ENCODE measurements around the gene AQP12A.

- no peak for TF ChIP-seq TRIM25 (IDR thresholded peaks at IDR 0.05; ENCODE audit: borderline replicate concordance)
- TF ChIP-seq ZNF274 (IDR thresholded peaks at IDR 0.05; ENCODE audit: borderline replicate concordance, low read depth, low read length) = no peak
- no peak for TF ChIP-seq TRIM28 (IDR thresholded peaks at IDR 0.05)
- TF ChIP-seq REST (IDR thresholded peaks at IDR 0.05; ENCODE audit: borderline replicate concordance) = no peak
- TF ChIP-seq REST (CRISPR knock-in tag; IDR thresholded peaks at IDR 0.05; ENCODE audit: low read depth) = no peak
- TF ChIP-seq, protein P1, sequence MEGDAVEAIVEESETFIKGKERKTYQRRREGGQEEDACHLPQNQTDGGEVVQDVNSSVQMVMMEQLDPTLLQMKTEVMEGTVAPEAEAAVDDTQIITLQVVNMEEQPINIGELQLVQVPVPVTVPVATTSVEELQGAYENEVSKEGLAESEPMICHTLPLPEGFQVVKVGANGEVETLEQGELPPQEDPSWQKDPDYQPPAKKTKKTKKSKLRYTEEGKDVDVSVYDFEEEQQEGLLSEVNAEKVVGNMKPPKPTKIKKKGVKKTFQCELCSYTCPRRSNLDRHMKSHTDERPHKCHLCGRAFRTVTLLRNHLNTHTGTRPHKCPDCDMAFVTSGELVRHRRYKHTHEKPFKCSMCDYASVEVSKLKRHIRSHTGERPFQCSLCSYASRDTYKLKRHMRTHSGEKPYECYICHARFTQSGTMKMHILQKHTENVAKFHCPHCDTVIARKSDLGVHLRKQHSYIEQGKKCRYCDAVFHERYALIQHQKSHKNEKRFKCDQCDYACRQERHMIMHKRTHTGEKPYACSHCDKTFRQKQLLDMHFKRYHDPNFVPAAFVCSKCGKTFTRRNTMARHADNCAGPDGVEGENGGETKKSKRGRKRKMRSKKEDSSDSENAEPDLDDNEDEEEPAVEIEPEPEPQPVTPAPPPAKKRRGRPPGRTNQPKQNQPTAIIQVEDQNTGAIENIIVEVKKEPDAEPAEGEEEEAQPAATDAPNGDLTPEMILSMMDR (IDR thresholded peaks at IDR 0.05 in 2 of 3, conservative IDR thresholded peaks at IDR 0.05 in 1 of 3; ENCODE audit: insufficient read depth in 2 of 3, low read depth in 1 of 3, low read length in 3 of 3) = no peak
- TF ChIP-seq CCNT2 (IDR thresholded peaks at IDR 0.05; ENCODE audit: borderline replicate concordance, extremely low read depth, insufficient read length, low read depth, low read length) = no peak
- TF ChIP-seq SREBF1 (IDR thresholded peaks at IDR 0.05; ENCODE audit: borderline replicate concordance, low read depth, low read length) = no peak
- no peak for TF ChIP-seq BRF1 (IDR thresholded peaks at IDR 0.05; ENCODE audit: borderline replicate concordance, extremely low read depth, insufficient read length)
- no peak for TF ChIP-seq KLF6 (CRISPR knock-in tag; IDR thresholded peaks at IDR 0.05; ENCODE audit: borderline replicate concordance)
- TF ChIP-seq YY1 (IDR thresholded peaks at IDR 0.05; ENCODE audit: borderline replicate concordance in 1 of 3, control insufficient read depth in 1 of 3, extremely low read depth in 1 of 3, insufficient read depth in 3 of 3, insufficient read length in 1 of 3, insufficient replicate concordance in 2 of 3, low read depth in 1 of 3, low read length in 2 of 3) = no peak
- TF ChIP-seq, protein P2, sequence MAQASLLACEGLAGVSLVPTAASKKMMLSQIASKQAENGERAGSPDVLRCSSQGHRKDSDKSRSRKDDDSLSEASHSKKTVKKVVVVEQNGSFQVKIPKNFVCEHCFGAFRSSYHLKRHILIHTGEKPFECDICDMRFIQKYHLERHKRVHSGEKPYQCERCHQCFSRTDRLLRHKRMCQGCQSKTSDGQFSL (CRISPR knock-in tag; IDR thresholded peaks at IDR 0.05) = no peak
- TF ChIP-seq, protein P2 (tag; IDR thresholded peaks at IDR 0.05) = no peak
- no peak for TF ChIP-seq RAD21 (CRISPR knock-in tag; conservative IDR thresholded peaks at IDR 0.05 in 1 of 2, IDR thresholded peaks at IDR 0.05 in 1 of 2)
- TF ChIP-seq SMC3 (conservative IDR thresholded peaks at IDR 0.05; ENCODE audit: insufficient read depth, low read depth, low read length) = no peak
- no peak for TF ChIP-seq YBX1 (IDR thresholded peaks at IDR 0.05)
Measured at GRCh38 chr2:240644859-240645301, 46.8 kb upstream of the AQP12A start.
